Fibroblast of lung (primary cell): Measurements from ENCODE around the gene PTRH2.

ENCODE experiments used
- EZH2 ChIP-seq: IDR thresholded peaks from 2 replicates; pipeline ENCODE4 v1.5.1; 2012; ENCODE audit warnings: low read length, control low read depth, mild to moderate bottlenecking; ENCODE audit errors: missing control alignments
- TF ChIP-seq, protein P1 (sequence below), 2 donors: IDR thresholded peaks in 1 of 2; conservative IDR thresholded peaks in 1 of 2; 1 replicate in 1 of 2; 2 replicates in 1 of 2; pipeline ENCODE4 v1.5.1; 2011 to 2012; ENCODE audit warnings: low read length in 2 of 2, control low read depth in 1 of 2, inconsistent platforms in 1 of 2, low read depth in 1 of 2, mild to moderate bottlenecking in 1 of 2

DNA sequence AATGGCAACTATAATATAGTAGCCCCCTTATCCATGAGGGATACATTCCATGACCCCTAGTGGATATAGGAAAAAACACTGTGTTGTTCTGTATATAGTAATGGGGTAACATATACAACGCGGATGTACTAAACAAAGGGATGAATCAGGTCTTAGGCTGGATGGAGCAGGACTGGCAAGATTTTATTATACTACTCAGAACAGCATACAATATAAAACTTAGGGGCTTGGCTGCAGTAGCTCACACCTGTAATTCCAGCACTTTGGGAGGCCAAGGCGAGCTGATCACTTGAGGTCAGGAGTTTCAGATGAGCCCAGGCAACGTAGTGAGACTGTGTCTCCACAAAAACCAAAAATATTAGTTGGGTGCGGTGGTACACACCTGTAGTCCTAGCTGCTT is 27.0 kb upstream of the PTRH2 start:
- TF ChIP-seq, protein P1, sequence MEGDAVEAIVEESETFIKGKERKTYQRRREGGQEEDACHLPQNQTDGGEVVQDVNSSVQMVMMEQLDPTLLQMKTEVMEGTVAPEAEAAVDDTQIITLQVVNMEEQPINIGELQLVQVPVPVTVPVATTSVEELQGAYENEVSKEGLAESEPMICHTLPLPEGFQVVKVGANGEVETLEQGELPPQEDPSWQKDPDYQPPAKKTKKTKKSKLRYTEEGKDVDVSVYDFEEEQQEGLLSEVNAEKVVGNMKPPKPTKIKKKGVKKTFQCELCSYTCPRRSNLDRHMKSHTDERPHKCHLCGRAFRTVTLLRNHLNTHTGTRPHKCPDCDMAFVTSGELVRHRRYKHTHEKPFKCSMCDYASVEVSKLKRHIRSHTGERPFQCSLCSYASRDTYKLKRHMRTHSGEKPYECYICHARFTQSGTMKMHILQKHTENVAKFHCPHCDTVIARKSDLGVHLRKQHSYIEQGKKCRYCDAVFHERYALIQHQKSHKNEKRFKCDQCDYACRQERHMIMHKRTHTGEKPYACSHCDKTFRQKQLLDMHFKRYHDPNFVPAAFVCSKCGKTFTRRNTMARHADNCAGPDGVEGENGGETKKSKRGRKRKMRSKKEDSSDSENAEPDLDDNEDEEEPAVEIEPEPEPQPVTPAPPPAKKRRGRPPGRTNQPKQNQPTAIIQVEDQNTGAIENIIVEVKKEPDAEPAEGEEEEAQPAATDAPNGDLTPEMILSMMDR (conservative IDR thresholded peaks at IDR 0.05 in 1 of 2, IDR thresholded peaks at IDR 0.05 in 1 of 2; ENCODE audit: low read depth in 1 of 2, low read length in 2 of 2) = no peak
- TF ChIP-seq EZH2 = no peak
